BJ (cell line): ENCODE results near the gene LYPD6B. TPM values are rescaled to one million over a fixed set of nuclear protein-coding genes. Genes with fewer than 3 reads are reported as not detected.

ENCODE experiments used
- CTCF ChIA-PET: fragments of 350-600 bp; formaldehyde crosslinking; extraction: SDS; loops from one replicate; lab custom pipeline; 2021; ENCODE audit warnings: antibody characterized with exemption, inconsistent platforms; lab: Yijun Ruan, JAX
- POLR2A ChIA-PET: fragments of 300-600 bp; sonication (Branson Sonifier 250); formaldehyde crosslinking; extraction: SDS; loops from one replicate; lab custom pipeline; 2021; ENCODE audit warnings: antibody characterized with exemption; lab: Charles Lee
- DNase-seq: peaks from one replicate; pipeline ENCODE4 v3.0.0-alpha.2; 2011; ENCODE audit warnings: low read depth
- H3K27me3 ChIP-seq: 2 replicates; pipeline ENCODE4 v1.6.0; 2011; ENCODE audit warnings: low read length; ENCODE audit not compliant: control insufficient read depth, insufficient read depth
- H3K36me3 ChIP-seq: 2 replicates; pipeline ENCODE4 v1.5.1; 2011; ENCODE audit warnings: low read length; ENCODE audit not compliant: control insufficient read depth, insufficient read depth
- H3K4me3 ChIP-seq: 2 replicates; pipeline ENCODE4 v1.5.1; 2011; ENCODE audit warnings: low read depth, mild to moderate bottlenecking, control low read depth, low read length
- CTCF ChIP-seq: IDR thresholded peaks from 2 replicates; pipeline ENCODE4 v1.5.1; 2011; ENCODE audit warnings: low read depth, mild to moderate bottlenecking, control low read depth, inconsistent platforms, low read length, moderate library complexity; ENCODE audit not compliant: insufficient read depth
- polyA plus RNA-seq: library from polyadenylated mRNA; depleted of rRNA; stranded (reverse); fragments of >200 nt; gene quantifications from 2 replicates; pipeline ENCODE4 v1.2.3, GENCODE V29; 2011

The LYPD6B gene
- polyA plus RNA-seq, 1 experiment: 19.1 TPM

DNA sequence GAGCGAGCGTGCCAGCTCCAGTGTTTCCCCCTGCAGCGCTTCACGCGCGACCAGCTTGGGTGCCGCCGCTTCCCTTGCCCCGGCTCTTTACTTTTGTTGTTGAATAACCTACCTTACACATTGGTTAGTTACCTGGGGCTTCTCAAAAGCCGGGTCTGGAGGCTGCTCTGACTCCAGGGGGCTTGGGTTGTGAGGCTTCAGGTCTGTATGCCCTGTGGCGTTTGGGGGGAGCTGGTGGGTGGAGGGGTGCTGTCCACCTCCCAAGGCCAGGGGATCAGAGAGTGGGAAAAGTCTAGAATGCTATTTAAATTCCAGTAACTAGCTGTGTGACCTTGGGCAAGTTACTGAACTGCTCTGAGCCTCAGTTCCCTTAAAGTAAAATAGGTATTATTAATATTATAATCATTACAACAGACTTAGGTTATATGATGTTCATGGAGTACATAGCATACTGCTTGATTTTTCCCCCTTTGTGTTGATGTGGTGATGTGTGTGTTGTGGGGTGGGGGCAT lies 770 bp downstream of the LYPD6B start:
- CTCF ChIA-PET: interaction anchor here (0.6 to 1.1 kb wide), 6 partner anchors 8 to 22 kb away, joined by 3 to 4 read pairs (median 3); no protein-coding TSS in a partner anchor
- Histone ChIP-seq H3K36me3 (no peaks in the 10 kb centered on the region), H3K27me3 (peaks cover 2% of the 10 kb centered on the region; the same call in 1 of the 2 replicates), H3K4me3 (peak overlapping the region; percentile 38)
- no peak for TF ChIP-seq CTCF
- DNase-seq: no peak
- POLR2A ChIA-PET: no interaction called here

GRCh38 chr2:149040451-149040850 lies 2.0 kb downstream of the LYPD6B start:
- H3K27me3 ChIP-seq: peaks cover 2% of the 10 kb centered on the region; the same call in 1 of the 2 replicates
- ChIA-PET POLR2A (interaction anchor here (0.6 kb wide), 1 partner anchor 532 kb away, joined by 3 read pairs; no protein-coding TSS in a partner anchor), CTCF (interaction anchor here (0.8 to 1.3 kb wide), 4 partner anchors 9 to 26 kb away, joined by 3 to 5 read pairs (median 4); no protein-coding TSS in a partner anchor)
- no peak for DNase-seq
- peak; percentile 51 for TF ChIP-seq CTCF
- H3K4me3 ChIP-seq: no peak overlapping the region
- no peaks in the 10 kb centered on the region for H3K36me3 ChIP-seq

- no peak overlapping the region for H3K4me3 ChIP-seq
- H3K36me3 ChIP-seq: no peaks in the 10 kb centered on the region
- peaks cover 2% of the 10 kb centered on the region; the same call in 1 of the 2 replicates for H3K27me3 ChIP-seq
- DNase-seq: no peak
- POLR2A ChIA-PET: no interaction called here
- TF ChIP-seq CTCF: no peak
- CTCF ChIA-PET: interaction anchor here (0.8 to 1.3 kb wide), 4 partner anchors 8 to 27 kb away, joined by 3 to 5 read pairs (median 4); no protein-coding TSS in a partner anchor
These were observed 3.0 kb downstream of the LYPD6B start for GRCh38 chr2:149041482-149041881.

GRCh38 chr2:149042881-149043280 lies 4.4 kb downstream of the LYPD6B start:
- 0 out of 2 replicates have a peak, but pooled peaks cover 2% of the 10 kb centered on the region for H3K27me3 ChIP-seq
- CTCF ChIA-PET: no interaction called here
- no peak for DNase-seq
- H3K36me3 ChIP-seq: no peaks in the 10 kb centered on the region
- POLR2A ChIA-PET: no interaction called here
- no peak for TF ChIP-seq CTCF
- no peak overlapping the region for H3K4me3 ChIP-seq

DNA sequence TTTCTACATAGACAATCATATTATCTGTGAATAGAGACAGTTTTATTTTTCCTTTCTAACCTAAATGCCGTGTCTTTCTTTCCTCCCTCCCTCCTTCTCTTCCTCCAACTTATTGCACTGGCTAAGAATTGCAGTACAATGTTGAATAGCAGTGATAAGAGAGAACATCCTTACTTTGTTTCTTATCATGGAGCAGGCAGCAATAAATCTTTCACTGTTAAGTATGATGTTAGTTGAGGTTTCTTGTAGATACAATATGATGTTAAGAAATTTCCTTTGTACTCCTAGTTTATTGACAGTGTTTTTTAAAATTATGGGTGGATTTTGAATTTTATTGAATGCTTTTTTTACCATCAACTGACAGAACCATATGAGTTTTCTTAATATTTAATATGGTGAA lies 6.0 kb downstream of the LYPD6B start:
- no peak for DNase-seq
- no peak for TF ChIP-seq CTCF
- CTCF ChIA-PET: no interaction called here
- POLR2A ChIA-PET: no interaction called here
- H3K27me3 ChIP-seq: no peaks in the 10 kb centered on the region
- H3K4me3 ChIP-seq: no peak overlapping the region
- no peaks in the 10 kb centered on the region for H3K36me3 ChIP-seq
